Glutamatergic neuron (in vitro differentiated cells): Measurements from ENCODE around the gene SUPT7L. TPM values are rescaled to one million over a fixed set of nuclear protein-coding genes. Genes with fewer than 3 reads are reported as not detected.
"Not testable (repeated sequence)": the region's sequence is repeated elsewhere in the genome, so short reads cannot be mapped to it uniquely, and the experiment has no call there.

Experiments used
- DNase-seq: peaks from one replicate; pipeline ENCODE4 v3.0.0; 2022
- H3K27ac Mint-ChIP-seq: one replicate; pipeline ENCODE4 v1.8.0; 2020; ENCODE audit warnings: mild to moderate bottlenecking, mixed read lengths, inconsistent platforms; ENCODE audit not compliant: unreplicated experiment
- H3K27me3 Mint-ChIP-seq: one replicate; pipeline ENCODE4 v1.8.0; 2020; ENCODE audit warnings: mild to moderate bottlenecking, moderate library complexity, mixed read lengths, inconsistent platforms; ENCODE audit not compliant: unreplicated experiment
- H3K36me3 Mint-ChIP-seq: one replicate; pipeline ENCODE4 v1.8.0; 2020; ENCODE audit warnings: mild to moderate bottlenecking, mixed read lengths, inconsistent platforms; ENCODE audit not compliant: unreplicated experiment
- H3K4me1 Mint-ChIP-seq: one replicate; pipeline ENCODE4 v1.8.0; 2020; ENCODE audit warnings: mild to moderate bottlenecking, low read depth, mixed read lengths, inconsistent platforms; ENCODE audit not compliant: unreplicated experiment
- H3K4me3 Mint-ChIP-seq: one replicate; pipeline ENCODE4 v1.8.0; 2020; ENCODE audit warnings: mild to moderate bottlenecking, mixed read lengths, inconsistent platforms; ENCODE audit not compliant: unreplicated experiment
- H3K9me3 Mint-ChIP-seq: one replicate; pipeline ENCODE4 v1.8.0; 2020; ENCODE audit warnings: mild to moderate bottlenecking, moderate library complexity, mixed read lengths, inconsistent platforms; ENCODE audit not compliant: unreplicated experiment
- CTCF ChIP-seq: fragments of 200-600 bp; sonication (generic); IDR thresholded peaks from one replicate; pipeline ENCODE4 v1.5.0; 2021; ENCODE audit not compliant: partially characterized antibody, unreplicated experiment
- total RNA-seq: library from RNA; stranded (reverse); fragmentation: NEBNext Ultra II Directional; extraction: Animal tissue kit (Norgen Biotek cat#: 25700); gene quantifications from one replicate; pipeline ENCODE4 v1.2.1, GENCODE V29; 2021; ENCODE audit not compliant: unreplicated experiment

The SUPT7L gene
- total RNA-seq, 1 donor from 2014 or later: 47.4 TPM

GRCh38 chr2:27687232-27687631, 23.8 kb upstream of the SUPT7L start:
- H3K4me3 Mint-ChIP-seq: no peak overlapping the region
- H3K36me3 Mint-ChIP-seq: no peaks in the 10 kb centered on the region
- TF ChIP-seq CTCF: no peak
- no peak overlapping the region for H3K27ac Mint-ChIP-seq
- no peaks in the 10 kb centered on the region for H3K9me3 Mint-ChIP-seq
- H3K4me1 Mint-ChIP-seq: no peaks in the 10 kb centered on the region
- H3K27me3 Mint-ChIP-seq: no peaks in the 10 kb centered on the region
- no peak for DNase-seq

- Mint-ChIP-seq H3K27ac (no peak overlapping the region), H3K27me3 (no peaks in the 10 kb centered on the region), H3K36me3 (no peaks in the 10 kb centered on the region), H3K9me3 (no peaks in the 10 kb centered on the region), H3K4me1 (peaks cover 4% of the 10 kb centered on the region), H3K4me3 (no peak overlapping the region)
- DNase-seq: no peak
- no peak for TF ChIP-seq CTCF
Measured at GRCh38 chr2:27685577-27685976, 22.2 kb upstream of the SUPT7L start.

- DNase-seq: not testable (repeated sequence)
Measured at GRCh38 chr2:27685006-27685405, 21.6 kb upstream of the SUPT7L start.

GRCh38 chr2:27683390-27684071, 20.1 kb upstream of the SUPT7L start:
- TF ChIP-seq CTCF: peak; percentile 100
- Mint-ChIP-seq H3K9me3 (peaks cover 2% of the 10 kb centered on the region), H3K27ac (peak overlapping the region; percentile 26), H3K4me3 (no peak overlapping the region), H3K4me1 (peaks cover 9% of the 10 kb centered on the region), H3K27me3 (peaks cover 2% of the 10 kb centered on the region), H3K36me3 (no peaks in the 10 kb centered on the region)
- peak; percentile 77 for DNase-seq

More at GRCh38 chr2:27685006-27685405, 21.6 kb upstream of the SUPT7L start:
- not testable (repeated sequence) for H3K27ac Mint-ChIP-seq, H3K4me3 Mint-ChIP-seq, H3K4me1 Mint-ChIP-seq, H3K36me3 Mint-ChIP-seq, H3K27me3 Mint-ChIP-seq, H3K9me3 Mint-ChIP-seq

GRCh38 chr2:27682334-27682771, 18.9 kb upstream of the SUPT7L start:
- H3K27me3 Mint-ChIP-seq, H3K36me3 Mint-ChIP-seq, H3K4me1 Mint-ChIP-seq, H3K27ac Mint-ChIP-seq, H3K4me3 Mint-ChIP-seq, DNase-seq, H3K9me3 Mint-ChIP-seq: not testable (repeated sequence)

- H3K9me3 Mint-ChIP-seq: peaks cover 2% of the 10 kb centered on the region
- H3K36me3 Mint-ChIP-seq: no peaks in the 10 kb centered on the region
- H3K4me1 Mint-ChIP-seq: peaks cover 9% of the 10 kb centered on the region
- no peak overlapping the region for H3K4me3 Mint-ChIP-seq
- DNase-seq: no peak
- no peak for TF ChIP-seq CTCF
- no peak overlapping the region for H3K27ac Mint-ChIP-seq
- H3K27me3 Mint-ChIP-seq: peaks cover 2% of the 10 kb centered on the region
Measured at GRCh38 chr2:27681841-27682240, 18.4 kb upstream of the SUPT7L start.
